ENCODE results near the gene ACO1. TPM values are rescaled to one million over a fixed set of nuclear protein-coding genes. Genes with fewer than 3 reads are reported as not detected.

Gene ACO1
- total RNA-seq, 1 experiment from 2014 or later: 36.2 TPM

GRCh38 chr9:32339424-32339823 lies 45.0 kb upstream of the ACO1 start:
- Histone ChIP-seq H3K9me3 (ENCODE audit: control insufficient read depth in 1 of 2, insufficient read depth in 1 of 2, low read depth in 1 of 2, low read length in 2 of 2) (no peaks in the 10 kb centered on the region), H2AFZ (ENCODE audit: low read depth, low read length, poor library complexity, severe bottlenecking) (no peak overlapping the region), H3K79me2 (ENCODE audit: insufficient read depth, low read length) (no peaks in the 10 kb centered on the region), H3K4me2 (ENCODE audit: low read length) (no peak overlapping the region), H3K27ac (ENCODE audit: low read depth, low read length) (no peak overlapping the region), H3K9me2 (ENCODE audit: insufficient read depth) (no peaks in the 10 kb centered on the region), H3K4me1 (ENCODE audit: control insufficient read depth in 1 of 2, insufficient read depth in 2 of 2, low read length in 2 of 2) (no peaks in the 10 kb centered on the region), H3K27me3 (ENCODE audit: insufficient read depth, low read length) (no peaks in the 10 kb centered on the region), H3K36me3 (ENCODE audit: control insufficient read depth in 1 of 2, insufficient read depth in 2 of 2, low read length in 2 of 2) (no peaks in the 10 kb centered on the region), H4K20me1 (ENCODE audit: insufficient read depth) (no peaks in the 10 kb centered on the region), H3K9ac (ENCODE audit: low read length) (no peak overlapping the region), H3K4me3 (replicated peaks in 1 of 2; ENCODE audit: low read depth in 1 of 2, low read length in 2 of 2) (no peak overlapping the region)
- RAD21 ChIA-PET (ENCODE audit: low non-redundant PET in 1 of 2, low total read pairs in 2 of 2, uncharacterized antibody in 2 of 2, unreplicated experiment in 2 of 2): no interaction called here
- intact Hi-C loops (cut with micrococcal nuclease): no loop called here
- no TSS peak for BruUV-seq (replicated peaks)
- POLR2A ChIA-PET: no interaction called here
- TF ChIP-seq POLR2AphosphoS5 (IDR thresholded peaks at IDR 0.05; ENCODE audit: low read depth, low read length) (no peak), ZNF274 (IDR thresholded peaks at IDR 0.05; ENCODE audit: low read depth, low read length) (no peak), ZFX (IDR thresholded peaks at IDR 0.05) (no peak), EGR1 (IDR thresholded peaks at IDR 0.05; ENCODE audit: low read depth) (no peak), ELF1 (IDR thresholded peaks at IDR 0.05; ENCODE audit: borderline replicate concordance, low read depth) (no peak), CBX3 (IDR thresholded peaks at IDR 0.05; ENCODE audit: low read depth) (no peak), CEBPB (IDR thresholded peaks at IDR 0.05; ENCODE audit: low read depth) (no peak), EZH2 (IDR thresholded peaks at IDR 0.05) (no peak), RAD21 (IDR thresholded peaks at IDR 0.05; ENCODE audit: low read depth) (no peak), POLR2A (IDR thresholded peaks at IDR 0.05; ENCODE audit: borderline replicate concordance, extremely low read depth, insufficient read depth, insufficient read length) (no peak), ZBTB33 (IDR thresholded peaks at IDR 0.05; ENCODE audit: extremely low read depth, insufficient replicate concordance, low read length) (no peak), SIN3A (IDR thresholded peaks at IDR 0.05; ENCODE audit: low read depth) (no peak), SP1 (IDR thresholded peaks at IDR 0.05; ENCODE audit: low read depth) (no peak), EZH2phosphoT487 (IDR thresholded peaks at IDR 0.05; ENCODE audit: borderline replicate concordance) (no peak), JUND (IDR thresholded peaks at IDR 0.05) (no peak), CTCF (IDR thresholded peaks at IDR 0.05 in 2 of 3, conservative IDR thresholded peaks at IDR 0.05 in 1 of 3; ENCODE audit: borderline replicate concordance in 1 of 3, insufficient read depth in 1 of 3, low read depth in 2 of 3, low read length in 2 of 3) (no peak), YY1 (IDR thresholded peaks at IDR 0.05; ENCODE audit: extremely low read depth, insufficient replicate concordance, low read depth, low read length) (no peak)
- TF ChIP-seq, protein P1, sequence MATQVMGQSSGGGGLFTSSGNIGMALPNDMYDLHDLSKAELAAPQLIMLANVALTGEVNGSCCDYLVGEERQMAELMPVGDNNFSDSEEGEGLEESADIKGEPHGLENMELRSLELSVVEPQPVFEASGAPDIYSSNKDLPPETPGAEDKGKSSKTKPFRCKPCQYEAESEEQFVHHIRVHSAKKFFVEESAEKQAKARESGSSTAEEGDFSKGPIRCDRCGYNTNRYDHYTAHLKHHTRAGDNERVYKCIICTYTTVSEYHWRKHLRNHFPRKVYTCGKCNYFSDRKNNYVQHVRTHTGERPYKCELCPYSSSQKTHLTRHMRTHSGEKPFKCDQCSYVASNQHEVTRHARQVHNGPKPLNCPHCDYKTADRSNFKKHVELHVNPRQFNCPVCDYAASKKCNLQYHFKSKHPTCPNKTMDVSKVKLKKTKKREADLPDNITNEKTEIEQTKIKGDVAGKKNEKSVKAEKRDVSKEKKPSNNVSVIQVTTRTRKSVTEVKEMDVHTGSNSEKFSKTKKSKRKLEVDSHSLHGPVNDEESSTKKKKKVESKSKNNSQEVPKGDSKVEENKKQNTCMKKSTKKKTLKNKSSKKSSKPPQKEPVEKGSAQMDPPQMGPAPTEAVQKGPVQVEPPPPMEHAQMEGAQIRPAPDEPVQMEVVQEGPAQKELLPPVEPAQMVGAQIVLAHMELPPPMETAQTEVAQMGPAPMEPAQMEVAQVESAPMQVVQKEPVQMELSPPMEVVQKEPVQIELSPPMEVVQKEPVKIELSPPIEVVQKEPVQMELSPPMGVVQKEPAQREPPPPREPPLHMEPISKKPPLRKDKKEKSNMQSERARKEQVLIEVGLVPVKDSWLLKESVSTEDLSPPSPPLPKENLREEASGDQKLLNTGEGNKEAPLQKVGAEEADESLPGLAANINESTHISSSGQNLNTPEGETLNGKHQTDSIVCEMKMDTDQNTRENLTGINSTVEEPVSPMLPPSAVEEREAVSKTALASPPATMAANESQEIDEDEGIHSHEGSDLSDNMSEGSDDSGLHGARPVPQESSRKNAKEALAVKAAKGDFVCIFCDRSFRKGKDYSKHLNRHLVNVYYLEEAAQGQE (IDR thresholded peaks at IDR 0.05; ENCODE audit: low read depth): no peak
- TF ChIP-seq, protein P2, sequence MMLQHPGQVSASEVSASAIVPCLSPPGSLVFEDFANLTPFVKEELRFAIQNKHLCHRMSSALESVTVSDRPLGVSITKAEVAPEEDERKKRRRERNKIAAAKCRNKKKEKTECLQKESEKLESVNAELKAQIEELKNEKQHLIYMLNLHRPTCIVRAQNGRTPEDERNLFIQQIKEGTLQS (IDR thresholded peaks at IDR 0.05): no peak
- CTCF ChIA-PET: no interaction called here
- no peak for DNase-seq (ENCODE audit: low read depth, low spot score)
- no peak for ATAC-seq
